Body of pancreas (tissue), 4 donors: ENCODE measurements around the gene PPP4R3B. TPM values are rescaled to one million over a fixed set of nuclear protein-coding genes. Genes with fewer than 3 reads are reported as not detected.
"Not testable (repeated sequence)": the region's sequence is repeated elsewhere in the genome, so short reads cannot be mapped to it uniquely, and the experiment has no call there.

Experiments
- ATAC-seq: fragments of 150-250 bp; one replicate; pipeline ENCODE4 v1.9.1; 2016
- DNase-seq, 4 donors: peaks; one replicate each; pipeline ENCODE4 v3.0.0-alpha.2; 2019
- H3K27ac ChIP-seq, 4 donors: fragments of 200-600 bp; sonication (generic); 1 replicate in 3 of 4; 2 replicates in 1 of 4; pipeline versions ENCODE4 v1.5.1 to v1.6.1; 2016 to 2019; ENCODE audit warnings: mild to moderate bottlenecking in 1 of 4, mixed read lengths in 1 of 4, moderate library complexity in 1 of 4
- H3K27me3 ChIP-seq, 2 donors: fragments of 200-600 bp; sonication (generic); one replicate each; pipeline ENCODE4 v1.6.0; 2016; ENCODE audit warnings: mild to moderate bottlenecking in 1 of 2
- H3K36me3 ChIP-seq, 2 donors: fragments of 200-600 bp; sonication (generic); replicated peaks in 1 of 2; 2 replicates each; pipeline ENCODE4 v1.5.1; 2016; ENCODE audit warnings: low read depth in 2 of 2; ENCODE audit not compliant: insufficient read depth in 1 of 2
- H3K4me1 ChIP-seq: fragments of 200-600 bp; sonication (generic); one replicate; pipeline ENCODE4 v1.6.0; 2016
- H3K4me3 ChIP-seq, 2 donors: fragments of 200-600 bp; sonication (generic); 1 replicate in 1 of 2; 2 replicates in 1 of 2; pipeline ENCODE4 v1.5.1; 2016 to 2019
- H3K9me3 ChIP-seq, 3 donors: fragments of 200-600 bp; sonication (generic); 1 replicate in 2 of 3; 2 replicates in 1 of 3; pipeline ENCODE4 v1.5.1; 2016
- POLR2A ChIP-seq, 3 donors: fragments of 450-650 bp; IDR thresholded peaks; one replicate each; pipeline ENCODE4 v1.6.1; 2016; ENCODE audit warnings: antibody characterized with exemption in 3 of 3, mild to moderate bottlenecking in 2 of 3
- WGBS, 2 donors: methylation state at CpG; one replicate each; pipeline ENCODE4 v1.1.5; 2017; 5-methylcytosine and 5-hydroxymethylcytosine counted together
- intact Hi-C: fragments of 100-400 bp; cut with DNase I; formaldehyde crosslinking; loops from one replicate; pipeline ENCODE4 v1.15.1; 2023
- total RNA-seq, 2 donors: library from RNA; depleted of rRNA; stranded (reverse); fragments of >200 nt; gene quantifications; one replicate each; pipeline ENCODE4 v1.1.0, GENCODE V29; 2016
- TF ChIP-seq, protein P1 (sequence below), 7 experiments: fragments of 450-650 bp in 4 of 7; fragments of 200-600 bp in 3 of 7; sonication (generic) in 3 of 7; IDR thresholded peaks; one replicate each; pipeline ENCODE4 v1.5.1; 2016 to 2019; ENCODE audit warnings: antibody characterized with exemption in 7 of 7

PPP4R3B gene
- total RNA-seq, 2 donors from 2014 or later = 46.4 to 50.1 TPM

DNA sequence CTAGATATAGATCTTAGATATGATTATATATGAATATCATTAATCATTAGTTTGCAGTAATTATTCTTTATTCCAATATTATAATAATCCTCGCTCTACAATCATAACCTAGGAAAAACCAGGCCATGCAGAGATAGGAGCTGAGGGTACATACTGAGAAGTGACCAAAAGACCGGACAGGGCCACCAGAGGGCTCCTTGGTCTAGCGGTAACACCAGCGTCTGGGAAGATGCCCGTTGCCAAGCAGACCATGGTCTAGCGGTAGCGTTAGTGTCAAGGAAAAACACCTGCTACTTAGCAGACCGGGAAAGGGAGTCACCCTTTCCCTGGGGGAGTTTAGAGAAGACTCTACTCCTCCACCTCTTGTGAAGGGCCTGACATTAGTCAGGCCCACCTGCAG, 48.4 kb downstream of the PPP4R3B start:
- H3K9me3 ChIP-seq, ATAC-seq, intact Hi-C loops, H3K4me3 ChIP-seq, H3K4me1 ChIP-seq, H3K27me3 ChIP-seq, H3K27ac ChIP-seq: not testable (repeated sequence)
- TF ChIP-seq, protein P1, sequence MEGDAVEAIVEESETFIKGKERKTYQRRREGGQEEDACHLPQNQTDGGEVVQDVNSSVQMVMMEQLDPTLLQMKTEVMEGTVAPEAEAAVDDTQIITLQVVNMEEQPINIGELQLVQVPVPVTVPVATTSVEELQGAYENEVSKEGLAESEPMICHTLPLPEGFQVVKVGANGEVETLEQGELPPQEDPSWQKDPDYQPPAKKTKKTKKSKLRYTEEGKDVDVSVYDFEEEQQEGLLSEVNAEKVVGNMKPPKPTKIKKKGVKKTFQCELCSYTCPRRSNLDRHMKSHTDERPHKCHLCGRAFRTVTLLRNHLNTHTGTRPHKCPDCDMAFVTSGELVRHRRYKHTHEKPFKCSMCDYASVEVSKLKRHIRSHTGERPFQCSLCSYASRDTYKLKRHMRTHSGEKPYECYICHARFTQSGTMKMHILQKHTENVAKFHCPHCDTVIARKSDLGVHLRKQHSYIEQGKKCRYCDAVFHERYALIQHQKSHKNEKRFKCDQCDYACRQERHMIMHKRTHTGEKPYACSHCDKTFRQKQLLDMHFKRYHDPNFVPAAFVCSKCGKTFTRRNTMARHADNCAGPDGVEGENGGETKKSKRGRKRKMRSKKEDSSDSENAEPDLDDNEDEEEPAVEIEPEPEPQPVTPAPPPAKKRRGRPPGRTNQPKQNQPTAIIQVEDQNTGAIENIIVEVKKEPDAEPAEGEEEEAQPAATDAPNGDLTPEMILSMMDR (IDR thresholded peaks at IDR 0.05) = peak in 1 of 7 experiments; percentile 2
- H3K36me3 ChIP-seq = peaks cover 0 to 14% of the 10 kb centered on the region in 2 donors
- WGBS, 2 donors = 78 to 86% methylated on average over 8 of the region's 8 CpGs
- DNase-seq = peak in 3 of 4 donors; percentile 32 to 42 (median 38)

GRCh38 chr2:55567298-55567697, 50.1 kb downstream of the PPP4R3B start:
- no peaks in the 10 kb centered on the region for H3K4me1 ChIP-seq
- TF ChIP-seq, protein P1 (IDR thresholded peaks at IDR 0.05) = no peak
- TF ChIP-seq POLR2A (IDR thresholded peaks at IDR 0.05) = no peak
- WGBS, 2 donors = 88 to 93% methylated on average over 4 of the region's 4 CpGs
- DNase-seq = no peak
- H3K27me3 ChIP-seq = no peaks in the 10 kb centered on the region
- H3K36me3 ChIP-seq = peaks cover 0 to 18% of the 10 kb centered on the region in 2 donors
- intact Hi-C loops = no loop called here
- H3K4me3 ChIP-seq = no peak overlapping the region
- no peak overlapping the region for H3K27ac ChIP-seq
- no peak for ATAC-seq
- H3K9me3 ChIP-seq = no peaks in the 10 kb centered on the region

DNA sequence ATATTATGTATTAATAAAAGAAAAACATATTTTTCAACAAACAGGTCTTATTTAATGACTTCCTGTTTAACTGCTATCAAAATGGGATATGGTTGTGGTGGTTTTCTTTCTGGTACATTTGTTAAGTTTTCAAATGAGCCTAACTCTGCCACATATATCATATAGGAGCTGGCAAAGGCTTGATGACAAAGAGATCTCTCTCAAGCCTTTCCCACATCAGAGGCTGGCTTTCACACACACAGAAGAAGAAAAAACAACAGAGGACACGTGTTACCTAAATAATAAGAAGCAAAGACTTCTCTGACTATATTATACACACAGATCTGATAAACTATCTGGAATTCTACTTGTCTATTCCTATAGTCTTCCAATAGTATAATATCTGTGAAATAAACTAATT, 51.8 kb downstream of the PPP4R3B start:
- peaks cover 0 to 27% of the 10 kb centered on the region in 2 donors for H3K36me3 ChIP-seq
- intact Hi-C loops = no loop called here
- no peak overlapping the region for H3K27ac ChIP-seq
- 93 to 96% methylated on average over 1 of the region's 1 CpG for WGBS, 2 donors
- H3K27me3 ChIP-seq = no peaks in the 10 kb centered on the region
- no peak for DNase-seq
- no peak overlapping the region for H3K4me3 ChIP-seq
- ATAC-seq = no peak
- H3K9me3 ChIP-seq = no peaks in the 10 kb centered on the region
- H3K4me1 ChIP-seq = no peaks in the 10 kb centered on the region
- no peak for TF ChIP-seq POLR2A (IDR thresholded peaks at IDR 0.05)
- TF ChIP-seq, protein P1 (IDR thresholded peaks at IDR 0.05) = no peak

DNA sequence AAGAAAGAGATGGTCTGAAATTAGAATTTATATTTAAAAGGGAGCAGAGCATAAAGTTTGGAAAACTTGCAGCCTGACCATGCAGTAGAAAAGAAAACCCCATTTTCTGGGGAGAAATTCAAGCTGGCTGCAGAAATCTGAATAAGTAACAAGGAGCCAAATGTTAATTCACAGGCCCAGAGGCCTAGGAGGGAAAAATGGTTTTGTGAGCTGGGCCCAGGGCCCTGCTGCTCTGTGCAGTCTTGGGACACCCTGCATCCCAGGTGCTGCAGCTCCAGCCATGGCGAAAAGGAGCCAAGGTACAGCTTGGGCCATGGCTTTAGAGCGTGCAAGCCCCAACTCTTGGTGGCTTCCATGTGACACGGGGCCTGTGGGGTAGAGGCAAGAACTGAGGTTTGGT, 56.6 kb downstream of the PPP4R3B start:
- Histone ChIP-seq H3K9me3 (no peaks in the 10 kb centered on the region), H3K4me1 (peaks cover 3% of the 10 kb centered on the region), H3K4me3 (no peak overlapping the region), H3K27me3 (no peaks in the 10 kb centered on the region), H3K27ac (no peak overlapping the region), H3K36me3 (peaks cover 0 to 36% of the 10 kb centered on the region in 2 donors)
- DNase-seq (no peak), ATAC-seq (no peak)
- intact Hi-C loops = no loop called here
- TF ChIP-seq, protein P1 (IDR thresholded peaks at IDR 0.05) = no peak
- TF ChIP-seq POLR2A (IDR thresholded peaks at IDR 0.05) = no peak
- 88 to 100% methylated on average over 3 of the region's 3 CpGs for WGBS, 2 donors

DNA sequence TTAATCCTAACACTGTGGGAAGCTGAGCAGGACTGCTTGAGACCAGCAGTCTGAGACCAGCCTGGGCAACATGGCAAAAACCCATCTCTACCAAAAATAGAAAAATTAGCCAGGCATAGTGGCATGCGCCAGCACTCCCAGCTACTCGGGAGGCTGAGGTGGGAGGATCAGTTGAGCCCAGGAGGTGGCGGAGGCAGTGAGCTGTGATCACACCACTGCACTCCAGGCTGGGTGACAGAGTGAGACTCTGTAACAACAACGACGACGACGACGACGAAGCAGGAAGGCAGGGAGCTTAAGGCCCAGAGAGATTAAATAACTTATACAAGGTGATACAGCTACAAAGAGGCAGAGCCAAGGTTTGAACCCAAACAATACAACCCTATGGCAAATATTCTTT, 60.6 kb downstream of the PPP4R3B start:
- 96 to 99% methylated on average over 9 of the region's 9 CpGs for WGBS, 2 donors
- Histone ChIP-seq H3K36me3 (peaks cover 0 to 26% of the 10 kb centered on the region in 2 donors), H3K4me1 (peaks cover 9% of the 10 kb centered on the region)

More for the DNA sequence above, 60.6 kb downstream of the PPP4R3B start:
- Histone ChIP-seq H3K27ac (peak overlapping the region in 2 of 4 donors; percentile 34 to 53), H3K4me3 (no peak overlapping the region), H3K27me3 (no peaks in the 10 kb centered on the region), H3K9me3 (no peaks in the 10 kb centered on the region)
- TF ChIP-seq, protein P1 (IDR thresholded peaks at IDR 0.05) = no peak
- no peak for TF ChIP-seq POLR2A (IDR thresholded peaks at IDR 0.05)
- intact Hi-C loops = no loop called here
- DNase-seq = no peak
- no peak for ATAC-seq
